RWPE2 (cell line): Measurements from ENCODE around the gene MAPK6.
A peak's percentile ranks its signal among the peaks of the same experiment; 100 is the strongest.

Experiments used
- ATAC-seq: fragments of 200-7000 bp; cut with Tn5 transposase; 3 replicates; pipeline ENCODE4 v1.9.1; 2021; ENCODE audit warnings: low read depth
- DNase-seq: peaks from one replicate; pipeline ENCODE4 v3.0.0-alpha.2; 2020; ENCODE audit warnings: low spot score
- H3K27ac ChIP-seq: fragments of 450-650 bp; 2 replicates; pipeline ENCODE4 v1.5.1; 2017; ENCODE audit warnings: mild to moderate bottlenecking; ENCODE audit not compliant: poor library complexity, severe bottlenecking
- H3K27me3 ChIP-seq: fragments of 250-450 bp; sonication (Bioruptor Pico); 2 replicates; pipeline ENCODE4 v1.5.1; 2021; ENCODE audit warnings: mild to moderate bottlenecking, moderate library complexity; ENCODE audit not compliant: insufficient read depth, poor library complexity, severe bottlenecking
- H3K36me3 ChIP-seq: fragments of 250-450 bp; sonication (Bioruptor Pico); 2 replicates; pipeline ENCODE4 v1.5.1; 2020; ENCODE audit warnings: low read depth, mild to moderate bottlenecking, moderate library complexity
- H3K4me1 ChIP-seq: fragments of 250-450 bp; sonication (Bioruptor Pico); 2 replicates; pipeline ENCODE4 v1.5.1; 2021; ENCODE audit warnings: mild to moderate bottlenecking, moderate library complexity; ENCODE audit not compliant: insufficient read depth, poor library complexity, severe bottlenecking
- H3K4me3 ChIP-seq: fragments of 250-450 bp; sonication (Bioruptor Pico); 2 replicates; pipeline ENCODE4 v1.5.1; 2021; ENCODE audit warnings: mild to moderate bottlenecking, moderate library complexity; ENCODE audit not compliant: severe bottlenecking
- H3K9me3 ChIP-seq: fragments of 250-450 bp; sonication (Bioruptor Pico); 2 replicates; pipeline ENCODE4 v1.5.1; 2021; ENCODE audit warnings: mild to moderate bottlenecking, moderate library complexity; ENCODE audit not compliant: severe bottlenecking
- TF ChIP-seq, protein P1 (sequence below): fragments of 450-650 bp; IDR thresholded peaks from one replicate; pipeline ENCODE4 v1.5.1; 2017; ENCODE audit warnings: mild to moderate bottlenecking, moderate library complexity; ENCODE audit not compliant: poor library complexity, severe bottlenecking

Gene MAPK6

DNA sequence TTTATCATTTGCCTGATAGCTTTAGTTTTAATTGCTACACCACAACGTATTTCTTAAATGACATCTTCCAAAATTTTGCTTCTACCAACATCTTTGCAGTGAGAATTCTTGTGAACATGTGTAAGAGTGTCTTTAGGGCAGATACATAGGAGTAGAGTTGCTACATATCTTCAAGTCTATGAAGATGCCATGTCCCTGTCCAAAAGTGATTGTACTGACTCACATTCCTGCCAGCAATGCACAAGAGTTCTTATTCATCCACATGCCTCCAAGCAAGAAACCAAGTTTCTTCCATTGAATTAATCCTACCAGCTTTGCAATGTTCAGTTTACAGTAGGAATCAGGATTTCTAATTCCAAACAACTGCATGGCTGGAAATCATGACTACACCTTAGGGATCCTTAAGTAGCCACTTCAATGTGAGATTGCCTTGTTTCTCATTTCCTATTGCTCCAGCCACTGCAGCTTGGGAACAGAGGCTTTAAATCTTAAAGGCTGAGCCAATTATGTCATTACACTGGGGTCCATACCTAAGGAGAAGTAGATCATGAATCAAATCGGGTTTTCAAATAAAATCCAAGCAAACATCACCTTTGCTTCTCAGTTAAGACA is 49.1 kb downstream of the MAPK6 start:
- peak; percentile 57 for ATAC-seq
- TF ChIP-seq, protein P1, sequence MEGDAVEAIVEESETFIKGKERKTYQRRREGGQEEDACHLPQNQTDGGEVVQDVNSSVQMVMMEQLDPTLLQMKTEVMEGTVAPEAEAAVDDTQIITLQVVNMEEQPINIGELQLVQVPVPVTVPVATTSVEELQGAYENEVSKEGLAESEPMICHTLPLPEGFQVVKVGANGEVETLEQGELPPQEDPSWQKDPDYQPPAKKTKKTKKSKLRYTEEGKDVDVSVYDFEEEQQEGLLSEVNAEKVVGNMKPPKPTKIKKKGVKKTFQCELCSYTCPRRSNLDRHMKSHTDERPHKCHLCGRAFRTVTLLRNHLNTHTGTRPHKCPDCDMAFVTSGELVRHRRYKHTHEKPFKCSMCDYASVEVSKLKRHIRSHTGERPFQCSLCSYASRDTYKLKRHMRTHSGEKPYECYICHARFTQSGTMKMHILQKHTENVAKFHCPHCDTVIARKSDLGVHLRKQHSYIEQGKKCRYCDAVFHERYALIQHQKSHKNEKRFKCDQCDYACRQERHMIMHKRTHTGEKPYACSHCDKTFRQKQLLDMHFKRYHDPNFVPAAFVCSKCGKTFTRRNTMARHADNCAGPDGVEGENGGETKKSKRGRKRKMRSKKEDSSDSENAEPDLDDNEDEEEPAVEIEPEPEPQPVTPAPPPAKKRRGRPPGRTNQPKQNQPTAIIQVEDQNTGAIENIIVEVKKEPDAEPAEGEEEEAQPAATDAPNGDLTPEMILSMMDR: no peak
- peaks cover 49% of the 10 kb centered on the region for H3K4me1 ChIP-seq
- no peaks in the 10 kb centered on the region for H3K9me3 ChIP-seq
- no peak overlapping the region for H3K4me3 ChIP-seq
- peak overlapping the region; percentile 66 for H3K27ac ChIP-seq
- DNase-seq: no peak
- H3K36me3 ChIP-seq: peaks cover 32% of the 10 kb centered on the region
- H3K27me3 ChIP-seq: no peaks in the 10 kb centered on the region

DNA sequence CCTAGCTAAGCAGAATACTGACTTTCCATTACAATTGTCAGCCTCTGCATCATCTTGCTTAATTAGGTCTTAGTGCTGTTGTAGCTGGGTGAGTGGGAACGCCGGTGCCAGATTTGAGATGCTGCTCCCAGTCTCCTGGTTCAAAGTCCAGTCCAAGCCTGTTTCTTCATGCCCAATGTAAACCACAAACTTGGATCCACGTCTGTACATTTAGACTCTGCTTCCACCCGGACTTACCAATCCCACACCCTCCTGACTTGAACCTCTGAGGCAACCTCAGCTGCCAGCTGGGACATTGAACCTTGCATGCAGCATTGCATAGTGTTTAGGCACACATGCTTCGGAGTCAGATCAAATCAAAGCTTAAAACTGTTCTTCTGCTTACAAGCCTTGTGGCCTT is 50.5 kb downstream of the MAPK6 start:
- H3K27me3 ChIP-seq: no peaks in the 10 kb centered on the region
- H3K36me3 ChIP-seq: peaks cover 17% of the 10 kb centered on the region
- peak overlapping the region; percentile 66 for H3K27ac ChIP-seq
- DNase-seq (no peak), ATAC-seq (peak; percentile 35)
- H3K4me3 ChIP-seq: no peak overlapping the region
- no peaks in the 10 kb centered on the region for H3K9me3 ChIP-seq
- TF ChIP-seq, protein P1: no peak
- H3K4me1 ChIP-seq: peaks cover 49% of the 10 kb centered on the region

DNA sequence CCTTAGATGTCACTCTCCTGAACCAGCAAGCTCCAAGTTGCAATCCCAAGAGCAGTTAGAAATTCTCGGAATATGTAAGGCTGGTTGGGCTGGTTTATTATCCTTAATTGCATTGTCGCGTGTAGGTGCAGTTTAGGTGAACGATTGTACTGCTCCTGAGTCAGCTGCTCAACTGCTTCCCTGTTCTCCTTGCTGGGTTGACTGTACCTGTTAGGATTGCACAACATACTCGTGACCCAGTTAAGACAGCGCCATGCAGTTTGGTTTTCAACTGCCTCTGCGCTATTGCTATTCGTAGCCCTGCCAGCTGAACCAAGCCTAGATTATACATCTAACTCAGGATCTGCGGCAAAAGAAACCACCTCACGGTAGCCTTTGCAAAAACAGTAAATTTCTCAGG is 52.6 kb downstream of the MAPK6 start:
- TF ChIP-seq, protein P1: no peak
- Histone ChIP-seq H3K27me3 (no peaks in the 10 kb centered on the region), H3K9me3 (no peaks in the 10 kb centered on the region), H3K36me3 (no peaks in the 10 kb centered on the region), H3K4me3 (no peak overlapping the region), H3K4me1 (peaks cover 62% of the 10 kb centered on the region), H3K27ac (peak overlapping the region; percentile 66)
- peak; percentile 78 for DNase-seq
- peak; percentile 80 for ATAC-seq

DNA sequence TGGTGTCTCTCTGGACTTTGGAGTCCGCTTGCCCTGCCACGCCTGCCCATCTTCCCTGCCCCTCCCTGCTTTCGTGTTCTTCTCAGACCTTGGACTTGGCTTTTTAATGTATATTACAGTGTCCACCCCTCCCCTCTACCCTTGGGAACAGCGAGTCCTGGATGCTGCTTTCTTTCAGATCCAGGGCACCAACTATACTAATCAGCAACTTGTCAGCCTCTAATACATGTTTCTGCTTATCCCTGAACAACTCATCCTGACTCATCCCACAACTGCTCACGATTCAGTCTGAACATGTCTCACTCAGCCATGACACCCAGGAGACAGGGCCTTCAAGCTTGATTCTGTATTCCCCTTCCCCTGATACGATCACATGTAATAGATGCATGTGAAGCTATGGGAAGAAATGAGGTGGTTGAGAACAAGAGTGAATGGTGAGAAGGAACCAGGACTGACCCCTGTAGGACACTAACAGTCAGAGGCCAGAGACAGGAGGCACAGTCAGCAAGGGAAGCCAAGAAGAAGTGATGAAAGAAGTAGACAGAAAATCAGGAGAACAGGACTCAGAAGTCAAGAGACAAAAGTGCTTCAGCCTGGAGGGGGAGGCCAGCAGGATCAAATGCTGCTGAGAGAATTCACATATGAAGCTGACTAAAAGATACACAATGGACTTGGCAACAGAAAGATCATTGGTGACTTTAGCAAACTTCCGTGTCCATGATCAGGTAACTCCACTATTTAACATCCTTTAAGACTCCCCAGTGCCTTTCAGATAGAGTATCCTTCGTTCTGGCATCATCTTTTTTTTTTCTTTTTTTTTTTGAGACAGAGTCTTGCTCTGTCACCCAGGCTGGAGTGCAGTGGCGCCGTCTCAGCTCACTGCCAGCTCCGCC is 58.1 kb downstream of the MAPK6 start:
- Histone ChIP-seq H3K4me1 (peaks cover 53% of the 10 kb centered on the region), H3K27me3 (no peaks in the 10 kb centered on the region), H3K9me3 (no peaks in the 10 kb centered on the region), H3K36me3 (no peaks in the 10 kb centered on the region), H3K4me3 (no peak overlapping the region), H3K27ac (peak overlapping the region; percentile 96)
- ATAC-seq (peak; percentile 91), DNase-seq (peak; percentile 92)
- TF ChIP-seq, protein P1: no peak
